Urothelium cell line (cell line): ENCODE measurements around the gene ATP9B.

Experiments used
- DNase-seq: peaks from one replicate; pipeline ENCODE4 v3.0.0; 2011; ENCODE audit warnings: low spot score, mixed read lengths
- FAIRE-seq: peaks from 2 replicates; lab custom pipeline; 2011; peaks lifted over from hg19 to GRCh38; lab: Jason Lieb, UNC

The ATP9B gene

GRCh38 chr18:79388043-79388442, 318.8 kb downstream of the ATP9B start:
- FAIRE-seq (no peak), DNase-seq (no peak)

- FAIRE-seq = no peak
- DNase-seq = no peak
Measured at GRCh38 chr18:79389689-79390088, 320.5 kb downstream of the ATP9B start.

GRCh38 chr18:79392226-79392625, 323.0 kb downstream of the ATP9B start:
- DNase-seq = no peak
- no peak for FAIRE-seq

GRCh38 chr18:79393181-79393634, 324.0 kb downstream of the ATP9B start:
- no peak for FAIRE-seq
- DNase-seq = no peak

GRCh38 chr18:79393635-79394533, 324.7 kb downstream of the ATP9B start:
- DNase-seq = peak; percentile 91
- no peak for FAIRE-seq

- FAIRE-seq (no peak), DNase-seq (peak; percentile 83)
Measured at GRCh38 chr18:79394534-79395307, 325.5 kb downstream of the ATP9B start.

GRCh38 chr18:79395308-79395640, 326.1 kb downstream of the ATP9B start:
- FAIRE-seq = no peak
- no peak for DNase-seq

- FAIRE-seq (no peak), DNase-seq (peak; percentile 86)
Measured at GRCh38 chr18:79395761-79396404, 326.7 kb downstream of the ATP9B start, which contains the start of gene NFATC1. NFATC1 (plus strand) TSS chr18:79395930; CDS start chr18:79396225, 295 bp downstream.

GRCh38 chr18:79396431-79397246, 327.4 kb downstream of the ATP9B start:
- FAIRE-seq (no peak), DNase-seq (peak; percentile 67)

- no peak for FAIRE-seq
- no peak for DNase-seq
Measured at GRCh38 chr18:79397247-79397829, 328.1 kb downstream of the ATP9B start.

- no peak for DNase-seq
- FAIRE-seq = no peak
Measured at GRCh38 chr18:79397830-79398761, 328.9 kb downstream of the ATP9B start.

- DNase-seq = no peak
- FAIRE-seq = no peak
Measured at GRCh38 chr18:79399275-79400081, 330.3 kb downstream of the ATP9B start.

- FAIRE-seq (no peak), DNase-seq (peak; percentile 79)
Measured at GRCh38 chr18:79400091-79400590, 330.9 kb downstream of the ATP9B start.

GRCh38 chr18:79400591-79401381, 331.6 kb downstream of the ATP9B start:
- DNase-seq = no peak
- no peak for FAIRE-seq

GRCh38 chr18:79401494-79402208, 332.5 kb downstream of the ATP9B start:
- no peak for DNase-seq
- FAIRE-seq = no peak

- no peak for FAIRE-seq
Measured at GRCh38 chr18:79402209-79402576, 333.0 kb downstream of the ATP9B start.

More at GRCh38 chr18:79402209-79402576, 333.0 kb downstream of the ATP9B start:
- DNase-seq = no peak
